GM19324 (cell line): ENCODE measurements around the gene SCYGR1.
"Not testable (repeated sequence)": the region's sequence is repeated elsewhere in the genome, so short reads cannot be mapped to it uniquely, and the experiment has no call there.

Experiments used
- ATAC-seq: cut with Tn5 transposase; IDR thresholded peaks from one replicate; pipeline ENCODE4 v1.9.1; 2021; ENCODE audit warnings: mild to moderate bottlenecking, moderate library complexity; ENCODE audit not compliant: unreplicated experiment, low FRiP score

SCYGR1 gene

DNA sequence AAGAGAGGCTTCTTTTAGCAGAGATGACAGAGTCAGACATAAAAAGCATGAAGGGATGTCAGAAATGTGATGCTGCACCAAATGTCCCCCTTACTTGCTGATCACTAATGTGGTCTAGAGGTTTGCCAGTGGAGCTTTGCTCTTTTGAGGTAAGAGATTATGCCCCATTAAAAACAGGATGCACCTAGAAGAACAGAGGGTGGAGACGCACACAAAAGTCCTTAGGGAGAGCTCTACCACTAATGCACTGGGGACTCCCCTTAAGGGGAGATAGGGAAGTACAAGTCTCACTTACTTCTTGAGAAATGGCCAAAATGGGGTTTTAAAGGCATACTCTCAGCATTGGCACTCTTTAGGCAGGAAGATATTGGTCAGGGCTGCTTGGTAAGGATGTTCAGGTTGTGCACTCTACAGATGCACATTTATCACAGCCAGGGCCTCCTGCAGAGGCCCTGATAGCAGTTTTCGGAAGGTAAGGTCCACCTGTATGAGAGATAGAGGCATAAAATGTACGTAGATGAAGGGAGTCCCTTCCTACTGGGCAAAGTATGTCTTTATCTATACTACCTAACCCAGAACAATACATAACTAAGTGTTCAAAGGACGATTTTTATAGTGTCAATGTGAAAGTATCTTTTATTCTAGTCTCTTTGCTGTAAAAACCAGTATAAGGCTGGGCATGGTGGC lies 17.0 kb upstream of the SCYGR1 start:
- ATAC-seq, result no peak

- no peak for ATAC-seq
Measured at GRCh38 chr2:227402959-227403358, 15.2 kb upstream of the SCYGR1 start.

- ATAC-seq, result no peak
Measured at GRCh38 chr2:227402321-227402720, 14.6 kb upstream of the SCYGR1 start.

DNA sequence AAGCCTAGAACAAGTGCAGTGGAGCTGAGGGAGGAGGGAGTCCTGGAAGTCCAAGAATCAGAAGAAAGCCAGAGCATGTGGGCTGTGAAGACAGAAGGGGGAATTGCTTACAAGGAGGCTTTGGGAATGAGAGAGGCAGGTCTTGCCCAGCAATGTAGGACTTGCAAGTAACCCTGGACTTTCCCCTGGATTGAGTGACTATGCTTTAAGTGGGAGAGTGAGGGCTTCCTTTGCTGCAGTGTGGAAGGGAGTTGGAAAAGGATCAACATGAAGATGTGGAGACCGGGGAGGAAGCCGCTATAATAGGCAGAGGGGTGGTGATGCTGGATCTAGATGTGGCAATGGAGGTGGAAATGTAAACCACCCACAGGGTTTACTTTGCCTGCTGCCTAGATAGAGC lies 13.8 kb upstream of the SCYGR1 start:
- ATAC-seq, result no peak

- ATAC-seq, result no peak
Measured at GRCh38 chr2:227398684-227399670, 11.2 kb upstream of the SCYGR1 start.

DNA sequence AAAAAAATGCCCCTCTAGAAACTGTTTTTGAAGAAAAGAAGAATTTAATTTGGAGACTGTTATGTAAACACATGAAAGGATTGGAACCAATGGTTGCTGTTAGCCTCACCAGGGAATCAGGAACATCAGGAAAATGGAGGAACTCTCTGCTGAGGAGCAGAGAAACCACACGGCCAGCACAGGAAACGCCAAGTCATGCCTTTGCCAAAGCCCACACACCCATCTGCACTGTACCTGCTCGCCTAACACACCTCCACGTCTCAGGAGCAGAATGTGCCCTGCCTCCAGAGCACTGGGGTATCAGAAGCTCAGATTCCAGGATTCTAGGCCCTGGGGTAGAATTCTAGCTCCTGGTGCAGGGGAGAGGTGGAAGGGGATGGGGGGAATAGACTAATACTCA lies 9.8 kb upstream of the SCYGR1 start:
- no peak for ATAC-seq

GRCh38 chr2:227395556-227395955 lies 7.8 kb upstream of the SCYGR1 start:
- no peak for ATAC-seq

- peak; percentile 81 for ATAC-seq
Measured at GRCh38 chr2:227394401-227394800, 6.7 kb upstream of the SCYGR1 start.

DNA sequence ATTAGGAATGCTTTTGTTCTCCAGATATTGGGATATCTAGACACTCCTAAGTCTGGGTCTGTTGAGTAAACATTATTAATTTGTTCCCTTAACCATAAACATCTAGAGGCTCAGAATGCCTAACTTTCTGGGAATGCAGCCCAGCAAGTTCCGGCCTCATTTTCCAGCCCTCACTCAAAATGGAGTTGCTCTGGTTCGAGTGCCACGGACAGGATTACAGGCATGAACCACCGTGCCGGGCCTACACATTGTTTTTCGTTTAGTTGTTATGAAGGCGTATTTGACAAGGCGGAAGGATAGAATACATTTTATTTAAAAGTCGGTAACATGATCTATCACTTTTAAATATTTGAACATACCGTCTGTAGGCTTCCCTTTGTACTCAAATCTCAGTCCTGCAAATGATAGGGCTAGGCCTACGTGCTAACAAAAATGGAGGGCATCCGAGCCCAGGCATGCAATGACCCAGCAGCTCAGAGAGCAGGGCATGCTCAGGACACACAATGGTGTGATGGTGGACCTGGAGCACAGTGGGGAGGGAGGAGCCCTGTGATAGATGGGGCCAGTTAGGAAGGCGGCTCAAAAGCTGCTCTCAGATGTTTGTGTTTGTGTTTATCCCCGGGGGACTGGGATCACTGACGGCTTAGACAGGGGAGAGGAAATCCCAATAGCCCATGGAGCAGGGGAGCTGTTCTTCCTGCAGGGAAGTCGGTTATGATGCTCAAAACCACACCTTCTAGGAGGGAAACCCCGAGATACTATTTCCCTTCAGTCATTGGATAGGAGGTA lies 2.9 kb upstream of the SCYGR1 start:
- ATAC-seq, result no peak

DNA sequence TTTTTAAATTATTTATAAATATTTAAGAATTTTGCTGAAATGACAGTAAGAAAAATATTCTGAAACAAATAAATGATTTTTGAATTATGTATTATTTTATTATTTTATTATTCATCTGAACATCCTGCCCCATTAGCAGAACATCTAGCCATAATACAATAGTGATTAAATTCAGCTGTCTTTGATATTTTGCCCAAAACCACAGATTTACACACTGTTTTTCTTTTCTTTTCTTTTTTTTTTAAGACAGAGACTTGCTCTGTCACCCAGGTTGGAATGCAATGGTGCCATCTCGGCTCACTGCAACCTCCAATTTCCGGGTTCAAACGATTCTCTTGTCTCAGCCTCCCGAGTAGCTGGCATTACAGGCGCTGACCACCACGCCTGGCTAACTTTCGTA lies 1.9 kb upstream of the SCYGR1 start:
- ATAC-seq, result no peak

DNA sequence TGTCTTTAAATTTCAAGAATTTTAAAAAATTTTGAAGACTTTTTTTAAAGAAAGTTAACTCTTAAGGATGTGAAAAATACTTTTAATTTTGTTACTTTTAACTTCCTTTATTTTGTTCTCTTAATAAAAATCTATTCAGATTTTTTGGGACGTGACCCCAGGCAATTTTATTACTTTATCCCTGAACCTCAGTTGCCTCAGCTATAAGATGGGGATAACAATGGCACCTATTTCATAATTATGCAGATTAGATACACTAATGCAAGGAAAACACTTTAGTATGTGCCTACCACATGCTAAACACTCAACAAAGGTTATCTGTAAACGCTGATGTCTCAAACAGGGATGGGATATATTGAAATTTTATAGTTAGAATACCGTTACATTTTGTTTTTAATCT lies 1.5 kb upstream of the SCYGR1 start:
- ATAC-seq, result no peak

DNA sequence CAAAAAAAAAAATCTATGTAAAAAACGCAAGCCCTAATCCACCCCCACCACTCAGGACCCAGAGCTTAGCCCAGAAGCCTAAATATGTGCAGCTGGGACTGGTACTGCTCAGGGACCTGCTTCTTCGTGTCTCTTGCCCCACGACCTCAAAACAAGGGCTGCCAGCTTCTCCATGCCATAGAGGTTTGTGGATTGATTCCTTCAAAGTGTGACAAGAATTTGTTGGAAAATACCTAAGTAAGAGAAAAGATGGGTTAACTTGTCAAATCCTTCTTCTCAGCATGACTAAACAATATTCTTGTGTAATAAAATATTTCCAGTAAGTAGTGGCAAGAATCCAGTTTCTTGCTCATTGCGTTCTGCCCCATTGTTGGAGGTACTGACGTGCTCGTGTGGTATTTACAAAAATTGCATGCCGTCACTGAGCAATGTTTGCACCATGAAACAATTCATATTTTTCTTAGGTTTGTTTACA lies 825 bp upstream of the SCYGR1 start:
- ATAC-seq, result no peak

- no peak for ATAC-seq
Measured at GRCh38 chr2:227386630-227387029, 1.1 kb downstream of the SCYGR1 start.

DNA sequence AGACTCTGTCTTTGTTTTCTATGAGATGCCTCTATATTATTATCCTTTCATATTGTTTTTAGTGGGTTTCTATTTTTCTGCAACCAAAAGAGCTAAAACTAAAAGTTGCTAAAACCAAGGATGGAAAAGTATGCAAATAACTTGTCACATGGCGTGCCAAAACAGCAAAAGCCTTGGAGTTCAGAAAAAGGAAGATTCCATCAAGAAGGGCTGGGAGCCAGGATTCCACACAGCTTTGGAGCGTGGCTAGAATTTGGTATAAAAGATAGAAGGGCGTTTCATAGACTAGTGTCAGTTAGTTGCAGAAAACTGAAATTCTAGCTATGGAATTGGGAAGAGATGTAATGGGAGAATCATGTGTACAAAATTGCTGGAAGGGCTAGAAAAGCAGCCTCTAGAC lies 4.1 kb downstream of the SCYGR1 start:
- no peak for ATAC-seq

GRCh38 chr2:227382241-227382835 lies 5.4 kb downstream of the SCYGR1 start:
- ATAC-seq, result not testable (repeated sequence)

GRCh38 chr2:227379095-227379494 lies 8.7 kb downstream of the SCYGR1 start, which contains the start of gene TM4SF20:
TM4SF20 (minus strand) TSS chr2:227379306; CDS start chr2:227379268, 38 bp downstream.
- no peak for ATAC-seq

- no peak for ATAC-seq
Measured at GRCh38 chr2:227378371-227378782, 9.4 kb downstream of the SCYGR1 start.

DNA sequence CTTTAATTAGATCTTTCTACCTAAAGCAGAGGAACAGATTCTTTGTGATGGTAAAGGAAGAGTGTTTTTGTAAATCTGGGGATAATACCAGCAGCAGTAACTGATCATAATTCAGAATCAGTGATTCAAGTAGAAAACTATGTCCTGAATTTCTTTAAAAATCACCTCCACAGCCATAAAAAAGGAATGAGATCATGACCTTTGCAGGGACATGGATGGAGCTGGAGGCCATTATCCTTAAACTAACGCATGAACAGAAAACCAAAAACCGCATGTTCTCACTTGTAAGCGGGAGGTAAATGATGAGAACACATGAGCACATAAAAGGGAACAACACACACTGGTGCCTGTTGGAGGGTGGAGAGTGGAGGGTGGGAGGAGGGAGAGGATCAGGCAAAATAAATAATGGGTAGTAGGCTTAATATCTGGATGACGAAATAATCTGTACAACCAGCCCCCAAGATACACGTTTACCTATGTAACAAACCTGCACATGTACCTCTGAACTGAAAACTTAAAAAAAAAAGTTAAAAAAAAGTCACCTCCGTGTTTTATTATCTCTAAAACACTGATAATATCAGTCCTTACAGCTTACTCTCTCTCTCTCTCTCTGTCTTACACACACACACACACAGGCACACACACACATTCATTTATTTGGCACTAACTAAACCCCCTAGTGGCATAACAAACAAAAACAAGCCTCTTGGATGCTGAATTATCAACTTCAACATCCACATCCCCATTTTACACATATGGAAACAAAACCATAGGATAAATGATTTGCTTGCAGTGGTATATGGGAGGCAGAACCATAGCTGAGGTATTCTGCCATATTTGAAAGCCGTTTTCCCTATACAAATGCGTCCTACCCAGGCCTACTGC lies 10.0 kb downstream of the SCYGR1 start:
- no peak for ATAC-seq

DNA sequence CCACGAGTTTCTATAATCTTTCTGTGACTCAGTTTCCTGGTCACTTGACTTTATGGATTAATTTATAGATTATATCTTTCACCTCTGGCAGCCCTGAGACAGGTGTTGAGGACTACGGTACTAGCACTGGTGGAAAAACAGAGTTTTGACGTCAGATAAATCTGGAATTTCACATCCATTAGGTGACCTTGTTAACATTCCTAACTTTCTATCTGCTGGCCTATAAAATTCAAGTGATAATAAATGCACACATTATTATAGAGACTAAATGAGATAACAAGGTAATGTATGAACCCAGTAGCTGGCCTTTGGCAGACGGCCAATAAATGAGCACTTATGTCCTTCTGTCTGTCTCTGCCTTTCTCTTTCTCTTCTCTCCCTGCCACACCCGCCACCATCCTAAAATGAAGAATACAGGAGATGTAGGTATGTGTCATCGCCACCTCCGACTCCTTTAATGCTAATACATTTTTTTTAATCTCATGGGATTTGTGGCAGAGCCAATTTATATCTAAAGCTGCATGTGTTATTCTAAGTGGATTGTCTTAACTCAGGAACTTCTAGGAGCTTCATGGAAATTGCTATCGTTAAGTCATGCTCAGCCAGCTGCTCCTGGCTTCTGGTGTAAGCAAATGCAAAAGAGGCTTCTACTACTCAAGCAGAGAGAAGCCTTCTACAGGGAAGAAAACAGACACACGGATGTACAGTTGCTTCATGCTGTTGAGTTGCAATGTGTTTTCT lies 10.9 kb downstream of the SCYGR1 start:
- ATAC-seq, result no peak
